Osteoblast (primary cell): ENCODE measurements around the gene KAZN. TPM values are rescaled to one million over a fixed set of nuclear protein-coding genes. Genes with fewer than 3 reads are reported as not detected.
A peak's percentile ranks its signal among the peaks of the same experiment; 100 is the strongest.

ENCODE experiments used
- DNase-seq: peaks from one replicate; pipeline ENCODE4 v3.0.0; 2011; ENCODE audit warnings: low spot score, mixed read lengths; ENCODE audit not compliant: insufficient read length; ENCODE audit errors: missing footprints
- H2AFZ ChIP-seq: 2 replicates; pipeline ENCODE4 v1.6.0; 2011; ENCODE audit warnings: mild to moderate bottlenecking, low read length
- H3K27ac ChIP-seq: 2 replicates; pipeline ENCODE4 v1.5.1; 2011; ENCODE audit warnings: mild to moderate bottlenecking, low read depth, low read length, moderate library complexity
- H3K27me3 ChIP-seq: 2 replicates; pipeline ENCODE4 v1.6.0; 2012; ENCODE audit warnings: mild to moderate bottlenecking, control low read depth, inconsistent platforms, low read length, moderate library complexity; ENCODE audit not compliant: insufficient read depth
- H3K36me3 ChIP-seq: 2 replicates; pipeline ENCODE4 v1.5.1; 2011; ENCODE audit warnings: mild to moderate bottlenecking, low read length, control low read depth, moderate library complexity; ENCODE audit not compliant: insufficient read depth
- H3K4me1 ChIP-seq: 2 replicates; pipeline ENCODE4 v1.5.1; 2011; ENCODE audit warnings: mild to moderate bottlenecking, low read length, control low read depth, moderate library complexity; ENCODE audit not compliant: insufficient read depth
- H3K4me2 ChIP-seq: 2 replicates; pipeline ENCODE4 v1.6.0; 2011; ENCODE audit warnings: mild to moderate bottlenecking, low read length; ENCODE audit not compliant: insufficient read depth
- H3K4me3 ChIP-seq: fragments of 200-600 bp; sonication (generic); 3 replicates; pipeline ENCODE4 v1.5.1; 2012; ENCODE audit warnings: mild to moderate bottlenecking, low read length, inconsistent platforms; ENCODE audit not compliant: insufficient read depth
- H3K79me2 ChIP-seq: 2 replicates; pipeline ENCODE4 v1.6.0; 2012; ENCODE audit warnings: mild to moderate bottlenecking, low read length, control low read depth, inconsistent platforms; ENCODE audit not compliant: insufficient read depth
- H3K9me3 ChIP-seq: 2 replicates; pipeline ENCODE4 v1.5.1; 2011; ENCODE audit warnings: low read depth, low read length, control low read depth
- H4K20me1 ChIP-seq: 2 replicates; pipeline ENCODE4 v1.6.0; 2012; ENCODE audit warnings: mild to moderate bottlenecking, low read length, control low read depth; ENCODE audit not compliant: insufficient read depth
- total RNA-seq: library from RNA; depleted of rRNA; stranded (reverse); fragments of >200 nt; gene quantifications from 2 replicates; pipeline ENCODE4 v1.2.3, GENCODE V29; 2012
- TF ChIP-seq, protein P1 (sequence below): IDR thresholded peaks from 2 replicates; pipeline ENCODE4 v1.5.1; 2011; ENCODE audit warnings: mild to moderate bottlenecking, low read depth, low read length, moderate library complexity; ENCODE audit errors: extremely low read depth

KAZN gene
- total RNA-seq, 1 donor, result 9.0 TPM

DNA sequence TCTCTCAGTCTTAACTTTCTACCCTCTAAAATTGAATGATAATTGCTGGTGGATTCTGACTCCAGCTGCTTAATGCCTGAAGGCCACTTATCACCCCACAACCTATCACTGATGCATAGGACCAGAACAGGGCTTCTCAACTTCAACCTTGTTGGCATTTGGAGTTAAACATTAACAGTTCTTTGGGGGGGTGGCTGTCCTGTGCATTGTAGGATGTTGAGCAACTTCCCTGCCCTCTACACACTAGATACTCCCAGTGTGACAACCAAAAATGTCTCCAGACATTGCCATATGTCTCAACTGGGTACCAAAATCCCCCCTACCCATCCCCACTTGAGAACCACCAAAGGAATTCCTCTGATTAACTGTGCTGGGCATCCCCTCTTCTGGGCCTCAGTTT is 279.6 kb downstream of the KAZN start:
- DNase-seq, result no peak
- no peak overlapping the region for H3K27ac ChIP-seq
- no peak overlapping the region for H3K4me2 ChIP-seq
- H3K79me2 ChIP-seq, result no peaks in the 10 kb centered on the region
- H2AFZ ChIP-seq, result no peak overlapping the region
- no peaks in the 10 kb centered on the region for H3K36me3 ChIP-seq
- H3K4me1 ChIP-seq, result peaks cover 23% of the 10 kb centered on the region
- no peak overlapping the region for H3K4me3 ChIP-seq
- peaks cover 6% of the 10 kb centered on the region for H3K27me3 ChIP-seq
- H3K9me3 ChIP-seq, result no peaks in the 10 kb centered on the region
- TF ChIP-seq, protein P1, sequence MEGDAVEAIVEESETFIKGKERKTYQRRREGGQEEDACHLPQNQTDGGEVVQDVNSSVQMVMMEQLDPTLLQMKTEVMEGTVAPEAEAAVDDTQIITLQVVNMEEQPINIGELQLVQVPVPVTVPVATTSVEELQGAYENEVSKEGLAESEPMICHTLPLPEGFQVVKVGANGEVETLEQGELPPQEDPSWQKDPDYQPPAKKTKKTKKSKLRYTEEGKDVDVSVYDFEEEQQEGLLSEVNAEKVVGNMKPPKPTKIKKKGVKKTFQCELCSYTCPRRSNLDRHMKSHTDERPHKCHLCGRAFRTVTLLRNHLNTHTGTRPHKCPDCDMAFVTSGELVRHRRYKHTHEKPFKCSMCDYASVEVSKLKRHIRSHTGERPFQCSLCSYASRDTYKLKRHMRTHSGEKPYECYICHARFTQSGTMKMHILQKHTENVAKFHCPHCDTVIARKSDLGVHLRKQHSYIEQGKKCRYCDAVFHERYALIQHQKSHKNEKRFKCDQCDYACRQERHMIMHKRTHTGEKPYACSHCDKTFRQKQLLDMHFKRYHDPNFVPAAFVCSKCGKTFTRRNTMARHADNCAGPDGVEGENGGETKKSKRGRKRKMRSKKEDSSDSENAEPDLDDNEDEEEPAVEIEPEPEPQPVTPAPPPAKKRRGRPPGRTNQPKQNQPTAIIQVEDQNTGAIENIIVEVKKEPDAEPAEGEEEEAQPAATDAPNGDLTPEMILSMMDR, result no peak
- H4K20me1 ChIP-seq, result peaks cover 3% of the 10 kb centered on the region

DNA sequence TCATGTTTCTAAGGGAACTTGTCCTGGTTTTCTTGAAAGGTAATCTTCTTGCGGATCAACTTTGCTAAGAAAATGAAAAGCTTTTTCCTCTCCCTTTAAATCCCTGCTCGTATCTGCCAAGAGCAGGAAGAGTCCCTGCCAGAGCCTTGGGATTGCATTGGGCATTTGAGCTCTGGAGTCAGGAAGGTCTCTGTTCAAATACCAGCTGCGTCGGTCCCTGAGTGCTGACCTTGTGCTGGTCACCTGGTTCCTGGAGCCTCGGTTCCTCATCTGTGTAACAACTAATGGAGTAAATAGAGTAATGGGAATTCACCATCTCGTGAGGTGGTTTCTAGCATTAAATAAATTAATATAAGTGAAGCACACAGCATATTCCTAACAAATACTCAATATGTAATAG is 280.5 kb downstream of the KAZN start:
- Histone ChIP-seq H3K27ac (no peak overlapping the region), H3K27me3 (peaks cover 6% of the 10 kb centered on the region)
- TF ChIP-seq, protein P1, result no peak

DNA sequence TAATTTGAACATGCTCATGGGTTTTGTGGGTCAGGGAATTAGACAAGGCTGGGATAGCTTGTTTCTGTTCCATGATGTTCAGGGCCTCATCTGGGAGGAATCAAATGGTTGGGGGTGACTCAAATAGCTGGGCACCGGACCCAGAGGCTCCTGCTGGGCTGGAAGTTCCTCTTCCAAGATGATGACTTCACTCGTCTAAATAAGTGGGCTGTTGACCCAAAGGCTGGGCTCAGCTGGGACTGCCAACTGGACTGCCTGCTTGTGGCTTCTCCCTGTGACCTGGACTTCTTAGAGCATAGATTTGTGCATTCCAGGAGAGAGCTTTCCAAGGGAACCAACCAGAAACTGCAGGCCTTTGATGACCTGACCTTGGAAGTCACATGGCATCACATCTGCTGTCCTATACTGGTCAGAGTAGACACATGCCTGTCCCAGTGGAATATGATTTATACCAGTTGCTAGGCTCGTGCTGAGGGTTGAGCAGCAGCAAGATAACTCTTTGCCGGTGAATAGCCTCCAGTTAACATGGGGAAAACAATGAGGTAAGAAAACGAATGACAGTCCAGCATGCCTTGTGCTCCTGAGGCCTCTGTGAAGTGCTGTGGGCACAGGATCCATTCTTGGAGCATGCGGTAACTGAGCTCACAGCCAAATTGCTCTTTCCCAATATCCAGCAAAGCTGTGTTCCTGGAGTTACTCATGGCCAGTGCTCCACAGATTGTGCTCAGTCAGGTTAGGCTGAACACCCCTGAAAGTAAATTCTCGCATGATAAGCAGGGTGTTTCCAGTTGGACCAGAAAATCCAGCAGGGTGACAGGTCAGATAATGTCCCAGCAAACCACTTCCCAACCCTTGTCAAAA is 282.2 kb downstream of the KAZN start:
- Histone ChIP-seq H3K79me2 (no peaks in the 10 kb centered on the region), H3K4me3 (no peak overlapping the region), H3K27ac (peak overlapping the region; percentile 72), H3K4me2 (peak overlapping the region; percentile 12), H2AFZ (no peak overlapping the region), H4K20me1 (peaks cover under 1% of the 10 kb centered on the region), H3K4me1 (peaks cover 23% of the 10 kb centered on the region), H3K27me3 (peaks cover 2% of the 10 kb centered on the region), H3K36me3 (no peaks in the 10 kb centered on the region), H3K9me3 (no peaks in the 10 kb centered on the region)
- DNase-seq, result peak; percentile 92
- TF ChIP-seq, protein P1, result no peak

More for the DNA sequence above, 280.5 kb downstream of the KAZN start:
- H3K36me3 ChIP-seq, result no peaks in the 10 kb centered on the region
- no peak overlapping the region for H2AFZ ChIP-seq
- no peak overlapping the region for H3K4me3 ChIP-seq
- peaks cover 23% of the 10 kb centered on the region for H3K4me1 ChIP-seq
- no peak overlapping the region for H3K4me2 ChIP-seq
- H3K9me3 ChIP-seq, result no peaks in the 10 kb centered on the region
- no peak for DNase-seq
- H4K20me1 ChIP-seq, result peaks cover 3% of the 10 kb centered on the region
- H3K79me2 ChIP-seq, result no peaks in the 10 kb centered on the region

DNA sequence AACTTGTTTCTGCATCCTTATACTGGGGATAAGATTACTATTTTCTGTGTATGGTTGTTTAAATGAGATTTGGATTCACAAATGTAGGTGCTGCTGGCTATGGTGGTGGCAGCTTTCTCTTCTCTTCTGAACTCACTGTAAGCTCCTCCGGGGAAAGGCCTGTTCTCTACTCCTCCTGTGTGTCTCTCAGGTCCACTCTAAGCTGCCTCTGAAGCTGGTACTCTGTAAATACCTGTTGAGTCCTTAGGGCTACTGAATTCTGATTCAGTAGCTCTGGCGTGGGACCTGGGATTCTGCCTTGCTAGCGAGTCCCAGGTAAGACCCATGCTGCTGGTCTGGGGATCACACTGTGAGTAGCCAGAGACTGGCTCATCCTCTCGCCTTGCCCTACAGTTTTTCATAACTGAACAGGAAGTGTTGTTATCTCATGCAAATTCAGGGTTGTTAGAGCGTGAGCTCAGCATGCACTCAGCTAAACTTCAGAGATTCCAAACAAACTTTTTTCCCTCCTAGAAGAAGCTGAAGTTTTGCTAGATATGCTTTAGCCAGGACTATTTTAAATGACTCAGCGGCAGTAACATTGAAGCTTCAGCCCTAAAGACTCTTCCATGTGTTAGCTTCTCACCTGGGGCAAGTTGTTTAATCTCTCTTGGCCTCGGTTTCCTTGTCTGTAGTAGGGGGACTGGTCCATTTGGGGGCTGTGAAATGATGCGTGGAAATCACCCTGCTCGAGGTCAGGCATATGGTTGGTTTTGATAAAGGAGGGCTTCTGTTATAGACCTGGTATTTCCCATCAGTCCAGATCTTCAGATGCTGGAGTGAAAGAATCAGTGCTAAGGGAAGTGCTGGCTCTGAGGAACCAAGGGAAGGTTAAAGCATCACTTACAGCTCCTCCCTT is 283.5 kb downstream of the KAZN start:
- Histone ChIP-seq H3K4me2 (no peak overlapping the region), H3K9me3 (no peaks in the 10 kb centered on the region), H4K20me1 (no peaks in the 10 kb centered on the region), H3K79me2 (no peaks in the 10 kb centered on the region), H3K27ac (peak overlapping the region; percentile 72), H3K4me3 (no peak overlapping the region), H3K4me1 (peaks cover 23% of the 10 kb centered on the region), H3K27me3 (no peaks in the 10 kb centered on the region), H2AFZ (no peak overlapping the region), H3K36me3 (no peaks in the 10 kb centered on the region)
- DNase-seq, result peak; percentile 62
- TF ChIP-seq, protein P1, result no peak
